HG02798 (cell line): Measurements from ENCODE around the gene SCOC.
"Not testable (repeated sequence)": the region's sequence is repeated elsewhere in the genome, so short reads cannot be mapped to it uniquely, and the experiment has no call there.

Experiments used
- ATAC-seq: cut with Tn5 transposase; IDR thresholded peaks from one replicate; pipeline ENCODE4 v1.9.1; 2021; ENCODE audit warnings: mild to moderate bottlenecking; ENCODE audit not compliant: unreplicated experiment, poor library complexity

SCOC gene

DNA sequence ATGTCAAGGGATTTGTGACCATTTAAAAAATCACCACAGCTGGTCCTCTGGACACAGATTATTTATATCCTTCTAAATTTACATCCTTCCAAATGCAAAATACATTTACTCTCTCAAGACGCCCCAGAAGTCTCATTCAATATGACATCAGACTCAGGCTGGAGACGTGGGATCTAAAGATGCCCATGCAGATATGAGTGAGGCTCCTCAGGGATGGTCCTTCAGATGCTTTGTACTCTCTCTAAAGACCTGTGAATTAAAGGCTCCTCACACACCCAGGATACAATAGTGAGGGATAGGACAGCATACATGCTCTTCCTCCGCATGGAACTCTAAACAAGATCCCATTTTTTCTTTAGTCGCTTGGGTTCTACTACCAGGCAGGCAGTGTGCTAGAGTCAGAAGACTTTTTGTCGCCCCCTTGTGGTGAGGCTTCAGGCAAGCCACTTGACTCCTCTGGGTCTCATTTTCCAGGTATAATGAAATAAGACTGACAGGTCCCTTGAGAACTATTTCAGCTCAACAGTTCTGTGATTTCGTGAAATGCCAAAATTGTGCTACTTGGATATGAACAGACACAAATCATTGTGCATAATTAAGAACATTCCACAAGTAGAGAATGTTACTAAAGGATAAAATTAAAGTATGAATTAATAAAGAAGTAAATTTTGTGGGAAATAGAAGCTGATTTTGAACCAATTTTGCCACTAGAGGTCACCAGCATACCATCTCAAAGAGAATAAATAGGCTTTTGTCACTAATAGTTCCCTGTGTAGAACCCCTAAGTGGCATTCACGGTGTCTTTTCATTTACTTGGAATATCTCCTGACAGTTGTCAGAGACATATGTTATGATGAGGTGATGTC lies 13.7 kb upstream of the SCOC start:
- ATAC-seq = peak; percentile 98

DNA sequence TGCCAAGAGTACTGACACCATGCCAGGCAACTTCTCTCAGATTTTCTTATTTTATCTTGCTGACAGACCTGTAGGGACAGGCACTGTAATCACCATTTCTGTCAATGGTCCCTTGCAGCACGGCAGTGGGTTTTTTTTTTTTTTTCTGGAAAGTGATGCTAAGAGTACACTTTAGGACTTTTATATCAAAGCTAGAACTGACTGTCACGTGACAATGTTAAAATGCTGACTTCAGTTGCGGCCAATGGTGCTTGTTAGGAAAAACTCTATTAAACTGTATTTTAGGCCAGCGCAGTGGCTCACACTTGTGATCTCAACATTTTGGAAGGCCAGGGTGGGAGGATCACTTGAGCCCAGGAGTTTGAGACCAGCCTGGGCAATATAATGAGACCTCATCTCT lies 12.3 kb upstream of the SCOC start:
- no peak for ATAC-seq

DNA sequence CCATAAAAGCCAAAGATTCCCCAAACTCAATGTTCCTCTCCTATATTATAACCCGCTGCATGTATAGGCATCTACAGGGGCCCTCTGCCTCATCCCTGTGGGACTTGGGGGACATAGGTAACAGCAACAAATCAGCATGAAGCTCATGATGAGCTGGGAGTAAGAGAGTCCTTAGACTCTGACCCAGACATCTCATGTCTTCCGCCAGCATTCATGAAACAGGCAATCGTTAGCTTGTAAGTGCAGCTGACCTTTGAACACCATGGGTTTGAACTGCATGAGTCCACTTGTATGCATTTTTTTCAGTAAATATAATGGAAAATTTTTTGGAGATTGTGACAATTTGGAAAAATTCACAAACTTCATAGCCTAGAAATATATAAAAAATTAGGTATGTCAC lies 10.4 kb upstream of the SCOC start:
- ATAC-seq = no peak

DNA sequence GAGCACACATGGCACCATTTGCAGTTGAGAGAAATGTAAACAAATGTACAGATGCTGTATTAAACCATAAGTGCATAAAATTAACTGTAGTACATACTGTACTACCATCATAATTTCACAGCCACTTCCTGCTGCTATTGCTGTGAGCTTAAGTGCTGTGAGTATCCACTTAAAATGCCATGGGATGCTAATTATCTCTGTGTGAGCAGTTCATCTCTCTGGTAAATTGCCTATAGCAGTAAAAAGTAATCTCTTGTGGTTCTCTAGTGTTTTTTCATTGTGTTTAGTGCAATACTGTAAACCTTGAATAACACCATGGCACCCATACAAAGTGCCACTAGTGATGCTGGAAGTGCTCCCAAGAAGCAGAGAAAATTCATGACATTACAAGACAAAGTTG lies 9.9 kb upstream of the SCOC start:
- ATAC-seq = no peak

DNA sequence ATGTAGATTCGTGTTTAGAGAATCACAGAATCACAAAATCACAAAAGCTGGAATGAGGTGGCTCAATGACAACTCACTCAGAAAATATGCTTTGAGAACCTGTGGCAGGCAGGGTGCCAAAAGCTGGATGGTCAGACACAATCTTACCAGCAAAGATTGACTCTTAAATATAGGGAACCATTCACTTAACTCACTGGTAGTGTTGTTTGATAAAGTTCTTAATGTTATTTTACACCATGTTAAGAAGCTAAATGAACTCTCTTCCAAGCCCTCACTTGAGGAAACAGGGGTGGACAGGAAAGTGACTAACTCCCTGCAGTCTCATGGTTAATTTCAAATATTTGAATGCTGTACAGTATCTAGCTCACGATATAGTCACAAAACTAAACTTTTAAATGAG lies 5.7 kb upstream of the SCOC start:
- no peak for ATAC-seq

DNA sequence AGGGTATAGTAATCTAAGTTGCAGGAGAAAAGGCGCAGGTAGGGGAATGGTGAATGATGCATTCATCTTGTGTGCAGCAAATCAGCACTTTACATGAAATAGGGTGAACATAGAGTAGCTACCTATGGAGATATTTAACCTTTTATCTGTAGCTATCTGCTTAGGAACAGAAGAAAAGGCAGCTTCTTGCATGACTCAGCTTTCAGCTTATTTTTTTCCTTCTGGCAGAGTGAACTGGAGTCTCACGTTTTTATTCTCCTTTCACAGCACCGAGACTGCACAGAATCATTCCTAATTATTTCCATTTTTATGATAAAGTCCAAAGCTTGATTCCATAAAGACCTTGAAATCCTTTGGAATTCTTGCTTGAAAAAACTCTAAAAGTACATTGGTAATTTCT lies 4.8 kb upstream of the SCOC start:
- no peak for ATAC-seq

DNA sequence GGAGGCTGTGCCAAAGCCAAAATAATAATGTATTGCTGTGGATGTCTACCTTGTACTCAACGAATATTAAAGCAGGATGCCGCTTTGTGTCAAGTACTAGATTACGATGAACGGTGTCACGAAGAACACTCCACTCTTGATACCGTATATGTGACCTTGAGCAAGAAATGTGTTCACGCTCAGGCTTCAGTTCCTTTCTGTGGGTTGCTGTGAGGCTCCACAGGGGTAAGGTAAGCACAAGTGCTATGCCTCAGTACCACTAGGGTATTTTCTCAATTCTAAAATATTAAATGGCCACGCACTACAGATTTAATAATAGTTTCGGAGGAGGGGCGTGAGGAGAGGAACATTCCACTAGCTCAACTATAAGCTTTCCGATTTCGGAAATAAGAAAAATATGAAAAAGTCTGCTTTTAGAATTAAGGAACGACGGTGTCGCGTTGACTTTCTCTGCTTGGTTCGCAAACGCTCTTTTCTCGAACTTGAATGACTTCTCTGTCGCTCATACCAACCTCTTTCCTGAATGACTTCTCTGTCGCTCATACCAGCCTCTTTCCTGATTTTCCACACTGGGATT lies 607 bp upstream of the SCOC start:
- ATAC-seq = peak; percentile 63

DNA sequence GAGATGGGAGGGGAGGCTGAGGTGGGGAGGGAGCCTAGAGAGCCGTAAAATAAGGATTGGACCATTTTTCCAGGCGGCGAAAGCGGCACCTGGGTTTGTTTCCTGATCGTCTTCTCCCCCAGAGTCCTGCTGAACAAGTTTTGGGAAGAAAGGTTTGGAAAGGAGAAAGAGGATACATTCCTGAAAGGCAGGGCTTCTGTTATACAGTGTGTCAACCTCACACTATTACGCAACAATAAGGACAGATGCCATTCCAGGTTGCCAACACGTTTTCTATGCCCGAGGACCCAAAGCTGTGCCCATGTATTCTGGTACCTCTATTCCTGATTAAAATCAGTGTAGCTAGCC lies 658 bp downstream of the SCOC start:
- no peak for ATAC-seq

DNA sequence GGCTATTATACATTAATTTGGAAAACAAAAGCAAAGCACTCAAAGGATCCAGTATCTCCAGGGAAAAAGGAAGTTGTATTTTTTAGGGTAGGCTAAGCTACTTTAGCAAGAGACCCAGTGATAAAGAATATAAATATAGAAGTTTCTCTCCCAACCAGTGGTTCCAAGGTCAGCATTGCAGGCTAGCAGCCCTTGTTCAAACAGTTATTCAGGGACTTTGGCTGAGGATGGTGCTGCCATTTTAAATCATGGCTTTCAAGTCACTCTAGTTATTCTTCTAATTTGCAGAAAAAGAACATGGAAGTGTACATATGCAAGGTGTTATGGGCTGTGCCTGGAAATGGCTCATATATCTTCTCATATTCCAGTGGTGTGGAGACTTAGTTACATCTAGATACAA lies 9.3 kb downstream of the SCOC start:
- ATAC-seq = no peak

DNA sequence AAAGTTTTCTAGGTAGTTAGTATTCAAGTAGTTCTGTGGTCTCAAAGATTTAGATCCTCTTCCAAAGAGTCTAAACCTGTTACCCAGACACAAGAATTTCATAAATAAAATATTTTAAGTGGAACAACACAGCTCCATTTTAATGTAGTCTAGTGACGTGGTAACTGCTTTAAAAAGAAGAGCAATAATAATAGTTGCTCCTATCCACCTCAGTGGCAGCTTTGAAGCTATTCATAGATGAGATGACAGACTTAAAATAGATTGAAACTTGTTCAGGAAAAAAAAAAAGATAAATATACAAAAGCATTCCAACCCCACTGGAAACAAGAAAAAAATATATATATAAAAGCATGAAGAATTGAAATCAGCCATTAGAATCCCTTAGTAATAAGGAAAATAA lies 14.6 kb downstream of the SCOC start:
- ATAC-seq = no peak

DNA sequence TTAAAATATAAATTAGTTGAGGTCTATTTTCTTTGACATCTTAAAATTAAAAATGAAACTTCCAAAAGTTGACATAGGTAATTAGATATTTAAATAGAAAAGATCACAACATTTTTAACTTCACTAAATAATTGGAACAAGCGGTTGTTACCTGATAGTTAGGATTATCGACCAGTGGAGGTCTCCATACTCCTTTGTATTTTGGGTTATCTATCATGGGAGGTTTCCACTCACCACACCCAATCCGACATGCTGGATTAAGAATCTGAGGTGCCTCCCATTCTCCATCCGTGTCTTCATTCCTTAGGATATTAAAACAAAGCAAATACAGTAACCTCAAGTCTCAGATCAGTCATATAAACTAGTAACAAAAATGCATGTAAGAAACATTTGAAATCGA lies 22.2 kb downstream of the SCOC start:
- ATAC-seq = no peak

DNA sequence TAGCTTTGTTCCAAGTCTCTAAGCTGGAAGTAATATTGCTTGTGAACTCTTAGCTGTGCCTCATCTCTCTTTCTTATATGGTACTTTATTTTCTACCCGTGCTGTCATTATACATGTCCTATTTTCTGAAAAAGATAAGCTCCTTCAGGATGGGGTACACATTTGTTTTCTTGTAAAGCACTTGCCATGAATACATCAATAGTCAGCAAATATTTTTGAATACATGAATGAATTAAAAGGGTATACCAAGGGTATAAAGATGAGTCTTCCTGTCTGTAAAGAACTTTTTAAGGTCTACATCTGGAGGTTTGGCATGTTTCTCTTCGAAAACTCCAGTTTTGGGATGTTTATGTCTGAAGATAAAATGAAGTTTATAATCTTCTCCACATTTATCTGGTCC lies 26.7 kb downstream of the SCOC start:
- ATAC-seq = no peak

DNA sequence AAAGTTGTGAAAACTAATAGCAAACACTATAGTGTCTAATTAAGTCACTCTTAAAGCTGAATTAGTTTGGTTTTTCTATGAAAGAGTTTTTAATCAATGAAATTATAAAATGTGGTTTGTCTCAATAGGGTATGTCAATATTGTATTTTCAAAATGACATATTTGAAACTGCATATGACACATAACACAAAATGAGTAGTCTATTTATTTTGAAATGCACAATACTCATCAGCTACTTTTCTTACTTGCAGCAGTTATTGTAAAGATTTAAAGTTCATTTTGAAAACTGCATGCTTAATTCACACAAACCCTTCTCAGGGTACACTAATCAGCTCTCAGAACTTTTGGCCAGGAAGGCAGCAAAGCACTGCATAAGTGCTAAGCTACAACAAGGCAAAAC lies 32.8 kb downstream of the SCOC start:
- no peak for ATAC-seq

DNA sequence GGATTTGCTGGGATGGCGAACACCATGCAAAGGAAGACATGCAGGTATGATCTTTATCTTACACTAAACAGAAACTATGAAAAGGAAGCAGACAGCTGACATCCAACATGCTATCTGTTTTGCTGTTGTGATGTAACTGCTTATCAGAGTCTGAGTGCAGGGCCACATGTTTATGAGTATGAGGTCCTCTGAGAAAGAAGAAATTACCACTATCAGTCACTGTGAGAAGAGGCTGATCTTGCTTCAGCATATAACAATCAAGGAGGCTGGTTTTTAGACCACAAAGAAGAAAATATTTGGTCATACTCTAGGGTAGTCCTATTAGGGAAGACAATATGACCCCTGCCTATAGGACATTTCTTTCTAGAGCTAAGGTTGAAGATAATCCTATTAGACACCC lies 35.5 kb downstream of the SCOC start:
- no peak for ATAC-seq

DNA sequence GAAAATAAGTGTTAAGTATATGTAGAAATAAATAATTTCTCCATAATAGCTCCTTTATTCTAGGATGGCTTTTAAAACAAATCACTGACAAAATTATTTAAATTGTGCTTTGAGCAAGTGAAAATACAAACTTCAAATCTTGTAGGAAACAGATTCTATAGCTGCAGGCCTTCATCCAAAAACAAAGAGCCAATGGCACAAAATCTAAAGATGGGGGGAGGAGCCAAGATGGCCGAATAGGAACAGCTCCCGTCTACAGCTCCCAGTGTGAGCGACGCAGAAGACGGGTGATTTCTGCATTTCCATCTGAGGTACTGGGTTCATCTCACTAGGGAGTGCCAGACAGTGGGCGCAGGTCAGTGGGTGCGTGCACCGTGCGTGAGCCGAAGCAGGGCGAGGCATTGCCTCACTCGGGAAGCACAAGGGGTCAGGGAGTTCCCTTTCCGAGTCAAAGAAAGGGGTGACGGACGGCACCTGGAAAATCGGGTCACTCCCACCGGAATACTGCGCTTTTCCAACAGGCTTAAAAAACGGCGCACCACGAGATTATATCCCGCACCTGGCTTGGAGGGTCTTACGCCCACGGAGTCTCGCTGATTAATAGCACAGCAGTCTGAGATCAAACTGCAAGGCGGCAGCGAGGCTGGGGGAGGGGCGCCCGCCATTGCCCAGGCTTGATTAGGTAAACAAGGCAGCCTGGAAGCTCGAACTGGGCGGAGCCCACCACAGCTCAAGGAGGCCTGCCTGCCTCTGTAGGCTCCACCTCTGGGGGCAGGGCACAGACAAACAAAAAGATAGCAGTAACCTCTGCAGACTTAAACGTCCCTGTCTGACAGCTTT lies 39.9 kb downstream of the SCOC start:
- ATAC-seq = not testable (repeated sequence)

DNA sequence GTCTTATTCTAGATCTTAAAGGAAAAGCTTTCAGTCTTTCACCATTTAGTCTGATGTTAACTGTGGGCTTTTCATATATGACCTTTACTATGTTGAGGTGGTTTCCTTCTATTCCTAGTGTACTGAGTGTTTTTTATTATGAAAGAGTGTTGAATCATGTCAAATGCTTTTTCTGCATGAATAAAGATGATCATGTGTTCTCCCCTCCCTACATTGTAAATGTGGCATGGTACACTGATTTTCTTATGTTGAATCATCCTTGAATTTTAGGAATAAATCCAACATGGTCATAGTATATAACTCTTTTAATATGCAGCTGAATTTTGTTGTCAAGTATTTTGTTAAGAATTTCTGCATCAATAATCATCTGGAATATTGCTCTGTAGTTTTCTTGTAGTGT lies 49.7 kb downstream of the SCOC start:
- no peak for ATAC-seq

DNA sequence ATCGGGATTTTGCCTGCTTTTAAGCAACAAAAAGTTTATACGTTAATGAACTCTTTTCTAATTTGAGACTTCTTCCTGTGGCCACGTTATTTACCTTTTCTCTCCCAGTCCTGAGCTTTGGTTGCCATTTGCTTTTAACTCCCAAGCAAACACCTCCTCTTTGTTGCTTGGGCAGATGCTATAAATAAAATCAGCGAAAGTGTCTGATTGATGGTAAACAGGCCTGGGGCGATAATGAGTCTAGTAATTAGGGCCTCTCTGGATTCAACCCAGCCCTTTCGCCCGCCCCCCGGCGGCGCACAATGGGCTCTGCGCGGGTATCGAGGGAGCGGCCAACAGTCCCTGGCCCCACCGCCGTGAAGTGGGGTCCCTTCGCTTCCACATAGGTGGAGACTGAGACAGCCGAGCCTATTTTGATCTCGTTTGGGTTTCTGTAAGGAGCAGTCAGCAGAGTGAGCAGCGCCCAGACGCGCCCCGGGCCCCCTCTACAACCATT lies 53.2 kb downstream of the SCOC start:
- peak; percentile 11 for ATAC-seq

DNA sequence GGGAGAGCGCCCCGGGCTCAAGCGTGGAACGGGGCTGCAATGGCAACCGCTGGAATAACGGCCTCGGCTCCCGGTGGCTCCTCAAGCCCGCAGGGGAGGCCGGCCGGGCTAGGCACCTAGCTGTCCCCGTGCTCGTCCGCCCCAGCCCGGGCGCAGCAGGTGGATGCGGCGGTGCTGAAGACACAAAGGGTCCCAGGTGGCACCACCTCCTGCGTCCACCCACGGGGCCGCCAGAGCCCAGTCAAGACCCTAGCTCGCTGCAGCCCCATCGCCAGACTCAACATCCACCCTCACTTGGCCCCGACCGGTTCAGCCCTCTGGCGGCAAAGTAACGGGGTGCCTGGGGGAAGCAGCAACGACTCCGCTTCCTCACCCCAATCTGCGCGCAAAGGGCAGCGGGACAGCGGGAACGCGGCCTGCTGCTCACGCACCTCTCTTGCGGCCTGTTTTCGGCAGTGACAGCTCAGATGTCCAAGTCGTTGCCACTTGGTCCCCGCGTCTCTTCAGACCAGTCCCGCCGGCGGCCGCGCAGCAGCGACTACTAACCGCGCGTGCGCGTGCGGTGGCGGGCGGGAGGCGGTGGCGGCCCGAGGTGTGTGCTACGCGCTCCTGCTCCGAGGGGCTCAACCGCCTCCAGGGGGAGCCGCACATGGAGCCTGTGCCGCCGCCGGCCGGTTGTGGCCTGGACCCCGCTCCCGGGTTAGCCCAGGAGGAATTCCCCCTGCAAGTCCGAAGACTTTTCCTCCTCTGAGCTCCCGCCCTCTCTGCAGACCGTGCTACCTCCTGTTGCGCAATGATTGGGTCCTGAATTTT lies 53.9 kb downstream of the SCOC start, which contains the start of gene CLGN:
Gene CLGN, minus strand, starts transcription at position 543 of the 813 bp plus-strand sequence. CDS start 14,570 bp downstream, outside the sequence.
- ATAC-seq = peak; percentile 93

DNA sequence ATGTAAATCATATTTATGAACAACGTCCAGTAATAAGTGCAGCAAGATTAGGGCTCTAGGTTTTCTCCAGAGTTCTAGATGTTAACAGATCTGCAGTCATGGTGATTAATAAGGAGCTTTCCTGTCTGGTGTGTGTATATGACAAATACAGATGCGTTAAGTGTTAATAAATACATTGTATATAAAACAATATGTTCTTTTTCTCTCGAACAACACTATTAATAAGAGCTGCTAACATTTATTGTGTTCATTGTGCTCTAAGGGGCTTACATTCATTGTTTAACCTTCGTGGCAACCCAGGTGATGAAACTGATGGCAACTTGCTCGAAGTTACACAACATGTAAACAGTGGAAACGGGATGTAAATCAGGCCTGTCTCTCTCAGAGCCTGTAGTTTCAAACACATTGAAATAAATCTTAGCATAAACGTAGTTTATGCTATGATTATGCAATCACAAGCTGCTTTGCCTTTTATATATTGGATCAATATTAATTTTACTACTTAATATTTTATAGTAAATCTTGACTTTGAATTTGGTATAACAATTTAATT lies 54.5 kb downstream of the SCOC start:
- no peak for ATAC-seq
